Subcutaneous adipose tissue (tissue), 4 donors: ENCODE results near the gene GPSM1. TPM values are rescaled to one million over a fixed set of nuclear protein-coding genes. Genes with fewer than 3 reads are reported as not detected.

Source experiments
- CTCF ChIP-seq: fragments of 450-650 bp; IDR thresholded peaks from one replicate; pipeline ENCODE4 v1.5.1; 2016; ENCODE audit warnings: low read depth, mild to moderate bottlenecking, control low read depth, antibody characterized with exemption, moderate library complexity
- total RNA-seq, 4 donors: library from RNA; depleted of rRNA; stranded (reverse); fragments of >200 nt; gene quantifications; one replicate each; pipeline ENCODE4 v1.1.0, GENCODE V29; 2016

Gene GPSM1
- total RNA-seq, 4 donors from 2014 or later, result 2.1 to 5.8 (median 4.1) TPM

GRCh38 chr9:136354592-136355085, 27.3 kb downstream of the GPSM1 start:
- TF ChIP-seq CTCF, result no peak

- TF ChIP-seq CTCF, result no peak
These were observed 28.5 kb downstream of the GPSM1 start for GRCh38 chr9:136355616-136356557.

- no peak for TF ChIP-seq CTCF
These were observed 29.9 kb downstream of the GPSM1 start for GRCh38 chr9:136357202-136357725.

GRCh38 chr9:136358016-136358415, 30.7 kb downstream of the GPSM1 start:
- no peak for TF ChIP-seq CTCF

- no peak for TF ChIP-seq CTCF
These were observed 31.5 kb downstream of the GPSM1 start for GRCh38 chr9:136358888-136359287.

- no peak for TF ChIP-seq CTCF
These were observed 32.7 kb downstream of the GPSM1 start for GRCh38 chr9:136359774-136360718.
